Middle frontal gyrus (tissue), 1 donor: ENCODE results near the gene POLN.

ENCODE experiments used
- DNase-seq: peaks from one replicate; pipeline ENCODE4 v3.0.0-alpha.2; 2015; ENCODE audit warnings: low spot score; ENCODE audit errors: extremely low spot score

Gene POLN

GRCh38 chr4:2125023-2125422 is 116.9 kb downstream of the POLN start:
- DNase-seq = no peak

DNA sequence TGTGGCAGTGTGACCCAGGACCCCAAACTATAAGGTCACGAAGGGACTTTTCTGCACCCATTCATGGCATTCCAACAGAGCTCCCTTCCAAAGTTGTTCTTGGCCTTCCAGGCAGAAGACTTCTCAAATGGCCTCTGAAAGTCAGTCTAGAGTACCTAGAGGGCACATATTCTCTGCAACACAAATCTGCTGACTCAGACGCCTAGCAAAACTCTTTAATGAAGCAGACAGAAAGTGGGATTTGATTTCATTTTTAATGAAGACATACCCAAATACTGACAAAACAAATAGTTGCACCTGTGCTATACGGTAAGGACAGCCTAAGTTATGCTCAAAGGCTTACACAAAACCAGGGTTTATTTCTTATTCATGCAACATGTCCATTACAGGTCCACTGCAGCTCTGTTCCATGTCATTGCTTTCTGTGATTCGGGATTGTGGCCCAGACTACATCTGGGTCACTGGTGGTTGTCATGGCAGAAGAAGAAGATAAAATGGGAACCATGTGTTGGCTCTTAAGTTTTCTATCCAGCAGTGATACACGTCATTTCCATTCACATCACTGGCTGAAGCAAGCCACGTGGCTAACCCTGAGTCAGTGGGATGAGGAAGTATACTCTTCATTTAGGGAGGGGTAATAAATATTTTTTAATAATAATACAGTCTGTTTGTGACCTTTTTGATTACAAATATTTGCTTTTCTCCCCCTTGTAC is 125.1 kb downstream of the POLN start:
- DNase-seq = no peak

DNA sequence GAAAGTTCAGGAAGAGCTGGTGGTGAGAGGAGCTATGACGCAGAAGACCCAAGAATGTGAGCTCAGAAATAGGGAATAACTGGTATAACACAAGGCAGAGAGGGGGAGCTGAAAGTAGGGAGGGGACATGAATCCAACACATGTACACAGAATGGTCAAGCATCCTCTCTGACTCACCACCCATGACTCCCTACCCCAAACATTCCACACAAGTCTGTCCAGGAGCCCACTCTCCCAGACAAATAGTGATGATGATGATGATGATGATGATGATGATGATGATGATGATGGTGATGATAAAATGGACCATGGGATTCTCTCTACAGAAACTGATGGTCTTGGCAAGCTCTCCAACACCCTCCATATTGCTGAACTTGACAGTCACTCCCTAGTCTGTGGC is 136.4 kb downstream of the POLN start:
- no peak for DNase-seq

- DNase-seq = no peak
Observed at GRCh38 chr4:2104556-2105345, 137.2 kb downstream of the POLN start.

GRCh38 chr4:2103843-2104547 is 137.9 kb downstream of the POLN start:
- DNase-seq = no peak

DNA sequence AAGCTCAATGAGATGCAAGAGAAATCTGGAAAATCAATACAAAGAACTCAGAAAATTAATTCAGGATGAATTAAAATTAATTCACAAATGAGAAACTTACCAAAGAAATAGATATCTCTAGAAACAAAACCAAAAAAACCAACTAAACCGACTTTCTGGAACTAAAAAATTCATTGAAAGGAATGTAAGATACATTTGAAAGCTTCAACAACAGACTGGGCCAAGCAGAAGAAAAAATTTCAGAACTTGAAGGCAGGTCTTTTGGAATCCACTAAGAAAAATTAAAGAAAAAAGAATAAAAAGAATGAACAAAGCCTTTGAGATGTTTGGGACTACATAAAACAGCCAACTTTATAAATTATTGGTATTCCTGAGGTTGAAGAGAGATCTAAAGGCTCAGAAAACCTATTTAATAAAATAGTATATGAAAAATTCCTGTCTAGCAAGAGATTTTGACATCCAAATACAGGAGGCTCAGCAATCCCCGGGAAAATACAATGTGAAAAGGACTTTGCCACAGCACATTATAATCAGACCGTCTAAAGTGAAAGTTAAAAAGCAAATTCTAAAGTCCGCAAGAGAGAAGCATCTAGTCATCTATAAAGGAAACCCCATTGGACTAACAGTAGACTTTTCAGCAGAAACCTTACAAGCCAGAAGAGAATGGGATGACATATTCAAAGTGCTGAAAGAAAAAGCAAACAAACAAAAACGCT is 138.6 kb downstream of the POLN start:
- no peak for DNase-seq

- no peak for DNase-seq
Observed at GRCh38 chr4:2102045-2102883, 139.7 kb downstream of the POLN start.

- no peak for DNase-seq
Observed at GRCh38 chr4:2101346-2102044, 140.4 kb downstream of the POLN start.

DNA sequence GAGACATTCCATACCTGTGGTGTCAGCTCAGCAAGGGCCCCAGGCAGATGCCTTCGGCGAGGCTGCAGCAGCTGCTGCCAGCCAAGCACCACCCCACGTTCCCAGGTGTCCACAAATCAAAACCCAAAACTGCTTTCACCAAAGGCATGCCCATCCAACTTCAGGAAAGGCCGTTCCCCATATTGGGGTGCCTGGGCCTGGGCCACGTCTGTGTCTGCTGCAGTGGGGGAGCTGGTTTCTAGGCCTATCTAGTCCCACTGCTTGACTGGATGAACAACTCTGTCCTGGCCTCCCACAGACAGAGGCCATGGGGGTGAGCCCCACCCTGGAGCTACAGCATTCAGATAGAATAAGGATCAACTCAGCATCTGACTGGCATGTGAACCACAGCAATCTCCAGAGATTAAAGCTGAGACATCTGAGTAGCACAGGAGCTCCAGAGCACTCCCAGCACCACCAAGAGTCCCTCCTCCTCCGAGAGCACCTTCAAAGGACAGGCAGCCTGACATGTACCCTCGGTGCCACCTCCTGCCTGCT is 145.8 kb downstream of the POLN start:
- DNase-seq = no peak

DNA sequence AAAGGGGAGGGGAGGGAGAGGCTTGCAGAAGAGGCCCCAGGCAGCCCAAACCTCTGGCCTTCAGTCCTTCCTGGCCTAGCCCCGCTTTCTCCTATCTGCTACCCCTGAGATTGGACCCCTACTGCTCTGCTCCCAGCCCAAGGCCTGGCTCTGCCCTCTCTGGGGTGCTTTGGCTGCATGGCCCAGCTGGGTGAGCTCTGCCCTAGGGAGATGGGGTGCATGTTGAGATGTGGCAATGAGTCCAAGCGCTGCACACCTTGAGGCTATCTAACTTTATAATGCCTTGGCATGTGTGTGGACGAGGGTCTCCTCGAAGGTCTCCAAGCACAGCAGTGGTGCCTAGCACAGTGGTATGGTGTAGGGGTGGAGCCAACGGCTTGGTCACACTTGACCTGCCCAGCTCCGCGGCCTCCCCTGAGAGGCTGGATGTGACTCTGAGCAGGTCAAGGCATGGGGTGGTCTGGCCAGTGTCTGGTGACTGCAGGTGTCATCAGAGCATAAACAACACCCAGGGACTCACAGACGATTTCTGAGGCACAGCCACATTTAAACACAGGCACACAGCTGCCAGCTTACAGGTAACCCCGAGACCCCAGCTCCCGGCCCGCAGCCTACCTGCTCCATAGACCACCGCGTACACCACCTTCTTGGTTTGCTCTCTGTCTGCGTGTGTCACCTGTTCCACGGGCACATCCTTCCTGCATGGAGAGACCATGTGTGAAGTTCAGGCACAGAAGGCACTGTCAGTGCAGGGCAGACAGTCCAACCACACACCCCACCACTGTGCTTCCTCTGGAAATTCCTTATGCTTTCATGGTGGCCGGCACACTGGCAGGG is 146.5 kb downstream of the POLN start:
- no peak for DNase-seq

- no peak for DNase-seq
Observed at GRCh38 chr4:2094545-2094944, 147.4 kb downstream of the POLN start.

DNA sequence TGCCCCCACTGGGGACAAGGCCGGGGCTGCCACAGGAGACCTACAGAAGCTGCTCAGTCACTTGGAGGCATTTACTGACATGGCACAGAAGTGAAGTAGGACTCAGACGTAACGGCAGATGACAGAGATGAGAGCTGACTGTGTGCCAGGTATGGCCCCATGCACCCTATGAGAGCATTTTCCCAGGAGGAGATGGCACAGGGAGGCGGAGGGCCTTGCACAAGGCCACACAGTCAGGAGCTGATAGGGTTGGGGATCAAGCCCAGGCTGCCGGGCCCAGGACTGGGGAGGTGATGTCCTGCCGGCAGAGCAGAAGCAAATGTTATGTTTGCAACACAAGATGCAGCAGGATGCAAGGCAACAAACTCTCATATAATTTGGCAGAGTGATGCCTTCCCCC is 148.7 kb downstream of the POLN start:
- no peak for DNase-seq

GRCh38 chr4:2092669-2093053 is 149.3 kb downstream of the POLN start:
- no peak for DNase-seq

- DNase-seq = no peak
Observed at GRCh38 chr4:2091990-2092668, 149.8 kb downstream of the POLN start.

- no peak for DNase-seq
Observed at GRCh38 chr4:2090642-2091041, 151.3 kb downstream of the POLN start.

DNA sequence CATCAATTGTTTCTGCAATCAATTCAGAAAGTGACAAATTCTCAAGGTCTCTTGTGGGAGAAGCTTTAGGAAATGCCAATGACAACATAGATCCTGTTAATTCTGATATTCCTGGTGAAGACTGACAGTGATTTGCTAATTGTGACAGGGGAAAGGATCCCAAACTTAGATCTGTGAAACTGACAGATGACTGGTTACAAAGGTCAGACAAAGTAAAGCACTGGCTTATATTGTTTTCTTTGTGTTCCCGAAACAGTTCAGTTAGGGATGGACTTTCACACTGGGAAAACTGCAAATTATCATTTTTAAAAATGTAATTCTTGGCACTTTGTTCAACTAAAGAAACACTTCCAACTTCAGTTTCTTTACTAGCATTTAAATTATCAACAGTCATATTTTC is 152.7 kb downstream of the POLN start:
- DNase-seq = no peak

GRCh38 chr4:2087170-2087569 is 154.8 kb downstream of the POLN start:
- no peak for DNase-seq

DNA sequence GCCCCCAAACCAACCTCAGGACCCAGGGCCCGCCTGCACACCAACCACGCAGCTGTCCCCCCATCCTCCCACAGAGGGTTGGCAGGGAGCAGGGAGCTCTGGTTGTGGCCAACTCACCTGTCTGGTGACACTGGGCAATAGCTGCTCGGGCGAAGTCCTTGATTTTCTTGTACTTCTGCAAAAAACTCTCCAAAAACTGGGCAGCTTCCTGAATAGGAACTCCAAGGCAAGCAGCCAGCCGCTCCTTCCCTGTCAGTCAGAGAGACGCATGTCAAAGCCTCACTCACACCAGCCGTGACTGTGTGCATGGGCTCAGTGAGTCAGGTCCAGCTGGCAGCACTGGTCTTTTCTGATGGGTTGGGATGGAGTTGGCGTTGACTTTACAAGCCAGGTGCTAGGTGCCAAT is 156.4 kb downstream of the POLN start:
- DNase-seq = no peak
